Motor neuron (in vitro differentiated cells): ENCODE data around the gene TYMS. TPM values are rescaled to one million over a fixed set of nuclear protein-coding genes. Genes with fewer than 3 reads are reported as not detected.
A peak's percentile ranks its signal among the peaks of the same experiment; 100 is the strongest.

Source experiments
- ATAC-seq, 8 experiments: fragments of 200-7000 bp; cut with Tn5 transposase; replicated peaks in 6 of 8; 2 replicates each; pipeline ENCODE4 v1.8.0; 2021; ENCODE audit warnings: mild to moderate bottlenecking in 8 of 8, moderate library complexity in 8 of 8
- H3K27ac ChIP-seq, 2 donors: fragments of 250-450 bp; sonication (Bioruptor Pico); 2 replicates each; pipeline ENCODE4 v1.9.0; 2021; ENCODE audit warnings: antibody characterized with exemption in 2 of 2, mild to moderate bottlenecking in 2 of 2, moderate library complexity in 1 of 2
- H3K4me1 ChIP-seq, 2 donors: fragments of 250-450 bp; sonication (Bioruptor Pico); replicated peaks in 1 of 2; 2 replicates each; pipeline ENCODE4 v1.6.1; 2021; ENCODE audit warnings: antibody characterized with exemption in 2 of 2, mild to moderate bottlenecking in 2 of 2, moderate library complexity in 1 of 2
- H3K4me3 ChIP-seq, 5 donors: fragments of 250-450 bp; sonication (Bioruptor Pico); 2 replicates each; pipeline ENCODE4 v1.9.0; 2021; ENCODE audit warnings: antibody characterized with exemption in 5 of 5, mild to moderate bottlenecking in 5 of 5, moderate library complexity in 4 of 5
- WGBS, 10 experiments: fragments of 450-650 bp; shearing (Covaris generic); methylation state at CpG; one replicate each; pipeline ENCODE4 v1.0.0; 2022; 5-methylcytosine and 5-hydroxymethylcytosine counted together
- in situ Hi-C, 9 experiments: fragments of 400-800 bp; cut with MboI; loops; one replicate each; pipeline ENCODE4 v1.15.0; 2021; ENCODE audit warnings: low sequenced_read_pairs in 9 of 9, low pct_unique_long_range_greater_than_20kb in 2 of 9; ENCODE audit not compliant: unreplicated experiment in 9 of 9
- total RNA-seq, 8 experiments: library from RNA; unstranded; fragments of 300-600 nt; gene quantifications; 2 replicates each; pipeline versions ENCODE4 v1.2.3 to v1.2.4, GENCODE V29; 2022

The TYMS gene
- total RNA-seq, 8 experiments from 2014 or later = 6.5 to 127 (median 14.7) TPM

DNA sequence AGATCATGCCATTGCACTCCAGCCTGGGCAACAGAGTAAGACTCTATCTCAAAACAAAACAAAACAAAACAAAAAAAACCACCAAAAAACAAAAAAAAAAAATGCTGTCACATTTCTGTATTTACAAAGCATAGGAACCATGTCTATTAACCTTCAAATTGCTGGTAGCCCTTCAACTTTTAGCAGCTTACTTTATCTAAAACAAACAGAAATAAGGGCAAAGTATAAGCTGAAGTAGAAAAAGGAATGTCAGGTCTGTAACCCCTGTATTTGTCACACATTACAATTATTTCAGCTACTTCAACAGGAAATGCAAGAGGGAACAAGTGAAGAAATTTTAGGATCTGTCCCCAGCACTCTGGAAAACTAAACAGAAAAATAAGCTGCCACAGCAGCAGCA, 25.4 kb downstream of the TYMS start:
- in situ Hi-C loops = no loop called here

DNA sequence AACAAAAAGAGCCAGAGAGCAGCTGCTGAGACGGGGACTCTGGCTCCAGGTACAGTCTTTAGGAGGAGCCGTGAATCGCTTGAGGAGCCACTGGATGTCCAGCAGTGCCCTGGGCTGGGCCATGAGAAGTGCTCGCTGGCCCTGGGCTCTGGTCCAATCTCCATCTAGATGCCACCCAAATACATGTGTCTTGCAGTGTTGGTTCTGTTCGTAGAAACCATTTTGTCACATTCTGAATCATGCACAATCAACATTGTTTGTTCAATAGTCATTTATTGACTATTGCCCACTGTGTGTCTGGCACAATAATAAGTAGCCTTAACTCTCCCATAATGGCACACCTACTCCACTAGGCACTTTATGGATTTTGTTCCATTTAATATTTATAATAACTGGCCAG, 26.1 kb downstream of the TYMS start:
- H3K27ac ChIP-seq = no peak overlapping the region
- H3K4me1 ChIP-seq = no peaks in the 10 kb centered on the region
- in situ Hi-C loops = no loop called here
- no peak for ATAC-seq
- H3K4me3 ChIP-seq = no peak overlapping the region
- 33 to 100% (median 87%) methylated on average over 1 to 2 of the region's 5 CpGs; no CpG with 5 or more reads in 6 of the 10 experiments for WGBS, 10 experiments

More for the DNA sequence above, 25.4 kb downstream of the TYMS start:
- ATAC-seq = no peak
- H3K27ac ChIP-seq = no peak overlapping the region
- H3K4me3 ChIP-seq = no peak overlapping the region
- no peaks in the 10 kb centered on the region for H3K4me1 ChIP-seq

DNA sequence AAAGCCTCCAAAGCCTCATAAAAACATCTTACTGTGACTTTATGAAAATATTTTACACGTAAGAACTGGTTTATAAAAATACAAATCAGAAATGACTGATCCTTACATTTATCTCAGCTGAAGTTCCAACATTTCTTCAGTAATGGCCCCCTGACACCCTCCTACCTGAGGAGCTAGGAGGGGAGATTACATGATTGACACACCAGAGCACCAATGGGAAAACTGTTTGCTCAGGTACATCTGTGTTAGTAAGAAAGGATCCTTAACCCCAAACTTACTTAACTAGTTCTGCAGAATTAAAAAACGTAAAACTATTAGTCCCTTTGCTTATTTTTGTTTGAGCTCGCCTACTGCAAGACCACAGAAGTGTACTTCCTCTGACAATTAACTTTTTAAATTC, 28.0 kb downstream of the TYMS start:
- 91 to 100% (median 100%) methylated on average over 1 to 3 of the region's 3 CpGs for WGBS, 10 experiments
- Histone ChIP-seq H3K27ac (no peak overlapping the region), H3K4me1 (no peaks in the 10 kb centered on the region), H3K4me3 (no peak overlapping the region)
- ATAC-seq = no peak
- in situ Hi-C loops = no loop called here

DNA sequence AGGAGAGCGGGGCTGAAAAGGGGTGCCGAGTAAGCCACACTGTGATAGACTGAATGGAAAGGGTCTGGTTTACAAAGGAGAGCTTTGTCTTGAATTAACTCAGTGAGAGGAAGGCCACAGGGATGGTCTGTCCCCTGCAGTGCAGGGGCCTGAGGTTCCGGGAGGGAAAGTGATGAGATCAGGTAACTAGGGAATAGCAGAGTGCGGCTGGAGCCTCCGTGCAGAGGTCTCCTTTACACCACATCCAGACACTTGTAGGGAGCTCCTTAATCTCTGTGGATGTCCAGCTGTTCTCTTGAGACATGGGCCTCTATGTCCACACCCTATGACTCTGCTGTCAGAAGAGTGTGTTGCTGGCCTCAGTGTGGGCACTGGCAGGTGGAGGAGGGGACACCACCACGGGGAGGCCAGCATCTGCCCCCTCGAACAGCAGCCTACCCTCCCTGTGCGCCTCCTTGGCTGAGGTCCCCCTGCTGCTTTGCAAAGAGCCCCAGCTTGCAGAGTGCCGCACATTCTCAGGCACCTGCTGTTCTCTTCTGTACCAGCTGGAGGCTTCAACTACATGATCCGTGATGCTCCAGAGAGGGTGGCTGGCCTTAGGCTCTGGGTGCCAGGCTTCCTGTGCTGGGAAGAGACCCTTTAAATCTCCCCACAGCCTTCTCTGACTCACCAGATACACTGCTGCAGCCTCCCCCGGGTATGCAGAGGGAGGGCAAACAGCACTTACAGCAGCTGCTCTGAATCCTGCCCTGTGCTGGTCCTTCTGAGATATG, 29.1 kb downstream of the TYMS start:
- WGBS, 10 experiments = 47 to 100% (median 72%) methylated on average over 1 to 7 of the region's 11 CpGs; no CpG with 5 or more reads in 1 of the 10 experiments
- Histone ChIP-seq H3K4me1 (no peaks in the 10 kb centered on the region), H3K27ac (no peak overlapping the region), H3K4me3 (no peak overlapping the region)
- in situ Hi-C loops = no loop called here
- ATAC-seq = peak in 5 of 8 experiments; percentile 32 to 69 (median 38)

DNA sequence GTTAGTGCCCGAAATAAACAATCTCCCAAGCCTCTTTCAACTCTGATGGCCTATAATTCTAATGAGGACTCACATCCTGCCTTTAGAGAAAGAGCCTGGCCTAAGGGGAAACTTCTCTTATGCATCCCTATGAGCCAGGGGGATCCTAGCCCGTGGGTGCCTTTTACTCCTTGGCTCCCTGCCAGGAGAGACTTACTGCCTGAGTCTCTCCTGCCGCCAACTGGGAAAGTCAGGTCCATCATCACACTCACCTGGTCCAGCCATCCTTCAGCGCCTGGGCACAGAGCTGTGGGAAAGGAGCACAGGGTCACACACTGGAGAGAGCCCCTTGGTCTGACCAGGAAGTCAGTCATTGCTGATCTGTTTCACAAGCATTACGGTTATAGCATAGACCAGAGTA, 30.9 kb downstream of the TYMS start:
- in situ Hi-C loops = no loop called here
- 70 to 100% (median 86%) methylated on average over 1 to 3 of the region's 5 CpGs; no CpG with 5 or more reads in 4 of the 10 experiments for WGBS, 10 experiments
- Histone ChIP-seq H3K4me3 (no peak overlapping the region), H3K4me1 (no peaks in the 10 kb centered on the region), H3K27ac (no peak overlapping the region)
- no peak for ATAC-seq

DNA sequence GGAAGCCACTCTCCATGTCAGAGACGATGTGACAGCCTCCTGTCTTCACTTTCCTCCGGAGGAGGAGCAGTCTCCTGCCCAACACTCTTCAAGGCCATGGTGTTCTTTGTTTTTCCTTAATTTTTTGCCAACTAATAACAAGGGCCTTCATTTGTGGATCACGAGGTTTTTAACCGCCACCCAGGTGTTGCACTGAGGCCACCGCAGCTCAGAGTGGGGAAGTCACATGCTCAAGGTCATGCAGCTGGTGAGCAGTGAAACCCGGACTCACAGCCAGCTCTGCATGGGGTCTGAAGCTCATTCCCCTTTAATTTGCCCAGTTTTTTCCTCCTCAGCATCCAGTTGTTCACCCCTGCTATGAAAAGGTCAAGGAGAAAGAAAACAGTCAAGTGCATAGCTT, 35.4 kb downstream of the TYMS start:
- 78 to 100% (median 93%) methylated on average over 1 to 5 of the region's 6 CpGs for WGBS, 10 experiments
- H3K27ac ChIP-seq = no peak overlapping the region
- H3K4me1 ChIP-seq = no peaks in the 10 kb centered on the region
- no peak for ATAC-seq
- in situ Hi-C loops = no loop called here
- H3K4me3 ChIP-seq = no peak overlapping the region

DNA sequence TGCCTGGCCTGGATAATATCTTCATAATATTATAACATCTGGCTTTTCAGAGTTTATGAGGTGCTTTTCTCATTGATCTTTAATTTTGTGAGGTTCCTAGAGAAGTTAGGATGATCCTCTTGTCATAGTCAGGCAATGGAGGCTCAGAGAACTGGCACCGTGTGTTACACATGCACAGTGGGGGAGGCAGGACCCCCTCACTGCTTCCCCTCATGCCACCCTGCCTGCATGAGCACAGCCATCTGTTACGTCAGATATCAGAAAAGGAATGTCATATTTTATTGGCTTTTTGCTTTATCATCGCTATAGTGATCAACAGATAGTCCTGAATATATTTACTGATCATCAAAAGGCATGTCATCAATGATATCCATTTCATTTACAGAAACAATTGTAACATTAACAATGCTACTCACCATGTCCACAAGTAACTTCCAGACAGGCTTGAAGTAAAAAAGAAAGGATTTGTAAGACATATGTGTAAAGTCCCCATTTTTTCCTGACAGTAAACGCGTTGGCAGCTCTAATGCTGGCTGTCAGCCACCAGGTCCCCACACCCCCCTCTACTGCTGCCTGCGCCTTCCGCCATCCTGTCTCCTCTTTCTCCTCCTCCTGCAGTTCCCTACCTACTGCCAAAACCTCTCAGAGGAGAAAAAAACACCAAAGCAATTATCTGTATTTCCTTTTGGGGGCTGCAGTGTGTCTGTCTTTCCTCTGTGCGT, 36.2 kb downstream of the TYMS start:
- Histone ChIP-seq H3K4me1 (no peaks in the 10 kb centered on the region), H3K4me3 (no peak overlapping the region), H3K27ac (no peak overlapping the region)
- 67 to 100% (median 74%) methylated on average over 2 to 7 of the region's 8 CpGs; no CpG with 5 or more reads in 2 of the 10 experiments for WGBS, 10 experiments
- ATAC-seq = no peak
- in situ Hi-C loops = no loop called here

DNA sequence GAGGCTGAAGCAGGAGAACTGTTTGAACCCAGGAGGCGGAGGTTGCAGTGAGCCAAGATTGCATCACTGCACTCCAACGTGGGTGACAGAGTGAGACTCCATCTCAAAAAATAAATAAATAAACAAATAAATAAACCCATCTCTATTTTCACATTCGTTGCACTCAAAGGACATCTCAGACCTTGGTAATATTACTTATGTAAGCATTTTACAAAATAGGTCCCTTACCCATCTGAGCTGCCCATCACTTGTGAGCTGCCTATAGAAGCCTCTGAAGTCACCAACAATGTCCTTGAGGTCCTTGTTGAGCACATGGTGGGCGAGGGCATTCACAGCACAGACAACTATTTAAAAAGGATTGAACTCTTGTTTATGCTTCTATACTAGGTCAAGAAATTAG, 39.6 kb downstream of the TYMS start:
- in situ Hi-C loops = no loop called here
- ATAC-seq = no peak
- Histone ChIP-seq H3K4me1 (no peaks in the 10 kb centered on the region), H3K4me3 (no peak overlapping the region), H3K27ac (no peak overlapping the region)
- 80 to 100% (median 91%) methylated on average over 1 to 4 of the region's 4 CpGs; no CpG with 5 or more reads in 2 of the 10 experiments for WGBS, 10 experiments

DNA sequence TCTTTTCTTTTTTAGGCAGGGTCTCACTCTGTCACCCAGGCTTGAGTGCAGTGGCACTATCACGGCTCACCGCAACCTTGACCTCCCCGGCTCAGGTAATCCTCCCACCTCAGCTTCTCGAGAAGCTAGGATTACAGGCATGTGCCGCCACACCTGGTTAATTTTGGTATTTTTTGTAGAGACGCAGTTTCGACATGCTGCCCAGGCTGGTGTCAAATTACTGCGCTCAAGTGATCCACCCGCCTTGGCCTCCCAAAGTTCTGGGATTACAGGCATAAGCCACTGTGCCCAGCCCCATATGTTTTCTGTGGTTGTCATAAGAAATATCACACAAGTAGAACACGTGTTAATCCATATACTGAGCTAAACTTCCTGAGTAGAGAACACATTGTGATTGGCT, 40.3 kb downstream of the TYMS start:
- H3K27ac ChIP-seq = no peak overlapping the region
- in situ Hi-C loops = no loop called here
- no peak overlapping the region for H3K4me3 ChIP-seq
- peak in 2 of 8 experiments; percentile 59 to 80 for ATAC-seq
- H3K4me1 ChIP-seq = no peaks in the 10 kb centered on the region
- 27 to 96% (median 84%) methylated on average over 3 to 9 of the region's 10 CpGs; no CpG with 5 or more reads in 4 of the 10 experiments for WGBS, 10 experiments

DNA sequence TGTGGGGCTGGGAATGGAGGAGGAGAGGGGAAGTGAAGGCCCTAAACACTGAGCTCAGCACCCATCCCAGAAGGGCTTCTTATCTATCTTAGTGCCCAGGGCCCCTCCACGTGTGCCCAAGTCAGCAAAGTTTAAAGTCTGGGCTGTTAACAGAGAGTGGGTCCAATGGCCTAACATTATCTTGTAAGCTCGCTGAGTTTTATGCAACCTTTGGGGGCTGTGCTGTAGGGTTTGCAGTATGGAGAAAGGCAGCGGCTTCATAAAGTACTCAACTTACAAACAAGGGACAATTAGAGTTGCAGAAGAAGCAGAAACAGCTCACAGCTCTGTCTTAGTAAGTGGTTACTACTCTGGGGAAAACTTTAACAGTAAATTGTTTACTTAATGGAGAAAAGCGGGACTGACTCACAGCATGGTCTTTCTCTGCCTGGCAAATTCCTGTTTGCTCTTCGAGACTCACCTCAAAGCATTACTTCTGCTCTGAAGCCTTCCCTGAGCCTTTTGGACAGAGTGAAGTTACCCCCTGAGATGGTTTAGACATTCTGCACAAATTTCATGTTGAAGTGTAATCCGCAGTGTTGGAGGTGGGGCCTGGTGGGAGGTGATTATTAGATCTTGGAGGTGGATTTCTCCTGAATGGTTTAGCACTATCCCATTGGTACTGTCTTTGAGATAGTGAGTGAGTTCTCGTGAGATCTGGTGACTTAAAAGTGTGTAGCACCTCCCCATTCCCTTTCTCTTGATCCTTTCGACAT, 45.9 kb downstream of the TYMS start:
- Histone ChIP-seq H3K27ac (no peak overlapping the region), H3K4me3 (no peak overlapping the region), H3K4me1 (no peaks in the 10 kb centered on the region)
- in situ Hi-C loops = no loop called here
- ATAC-seq = peak in 1 of 8 experiments; percentile 5
- WGBS, 10 experiments = 47 to 100% (median 82%) methylated on average over 1 to 5 of the region's 8 CpGs; no CpG with 5 or more reads in 2 of the 10 experiments

DNA sequence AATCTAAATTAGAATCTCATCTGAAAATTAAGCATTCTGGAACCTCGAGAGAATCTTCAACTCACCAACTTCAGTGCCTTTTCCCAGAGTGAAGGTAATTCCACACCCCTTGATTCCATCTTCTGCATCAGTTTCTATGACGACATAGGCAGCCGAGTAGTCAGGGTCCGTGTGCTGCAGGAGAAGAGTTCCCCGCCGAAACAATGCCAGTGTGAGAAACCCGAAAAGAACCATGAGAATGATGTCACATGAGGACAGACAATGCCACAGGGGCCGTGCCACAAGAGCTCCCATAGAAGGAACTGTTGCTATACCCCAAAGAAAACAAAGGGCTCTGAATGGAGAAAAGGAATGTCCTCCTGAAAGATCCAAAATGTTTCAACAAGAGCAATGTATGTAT, 49.0 kb downstream of the TYMS start:
- H3K27ac ChIP-seq = no peak overlapping the region
- peak in 5 of 8 experiments; percentile 40 to 81 (median 68) for ATAC-seq
- WGBS, 10 experiments = 49 to 99% (median 70%) methylated on average over 2 to 8 of the region's 8 CpGs; no CpG with 5 or more reads in 2 of the 10 experiments
- no peak overlapping the region for H3K4me3 ChIP-seq
- in situ Hi-C loops = no loop called here
- peaks cover 0 to 2% of the 10 kb centered on the region in 2 donors for H3K4me1 ChIP-seq

DNA sequence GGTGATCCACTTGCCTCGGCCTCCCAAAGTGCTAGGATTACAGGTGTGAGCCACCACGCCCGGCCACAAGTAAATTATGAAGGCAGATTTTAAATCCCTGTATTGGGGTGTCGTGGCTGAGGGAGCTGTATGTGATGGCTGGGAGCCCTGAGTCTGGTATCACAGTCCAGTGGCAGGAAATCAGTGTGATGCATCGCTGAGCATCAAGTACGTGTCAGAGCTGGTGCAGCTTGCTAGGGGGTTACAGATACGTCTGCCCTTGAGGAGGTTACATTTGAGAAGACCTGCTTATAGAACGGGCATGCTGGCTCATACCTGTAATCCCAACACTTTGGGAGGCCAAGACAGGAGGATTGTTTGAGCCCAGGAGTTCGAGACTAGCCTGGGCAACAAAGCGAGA, 50.6 kb downstream of the TYMS start:
- in situ Hi-C loops = no loop called here
- 94 to 100% (median 100%) methylated on average over 1 to 9 of the region's 10 CpGs; no CpG with 5 or more reads in 3 of the 10 experiments for WGBS, 10 experiments
- H3K4me3 ChIP-seq = no peak overlapping the region
- no peak for ATAC-seq
- H3K27ac ChIP-seq = no peak overlapping the region
- peaks cover 0 to 2% of the 10 kb centered on the region in 2 donors for H3K4me1 ChIP-seq

DNA sequence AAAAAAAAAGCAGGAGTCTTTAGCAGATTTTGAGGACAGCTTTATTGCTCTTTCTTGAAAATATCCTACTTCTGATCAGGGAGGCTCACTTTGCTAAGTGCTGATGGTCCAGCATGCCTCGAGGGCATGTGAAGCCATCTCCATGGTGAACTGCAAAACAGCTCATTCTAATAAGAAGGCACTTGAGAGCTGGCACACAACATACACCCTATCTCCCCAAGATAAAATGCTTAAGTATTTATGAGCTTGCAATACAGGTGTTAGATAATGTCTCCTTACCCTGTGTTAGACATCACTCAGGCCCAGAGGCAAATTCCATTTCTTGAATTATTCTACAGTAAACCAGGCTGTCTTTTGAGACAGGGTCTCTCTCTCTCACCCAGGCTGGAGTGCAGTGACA, 52.3 kb downstream of the TYMS start:
- H3K4me3 ChIP-seq = no peak overlapping the region
- in situ Hi-C loops = no loop called here
- H3K4me1 ChIP-seq = peaks cover 0 to 2% of the 10 kb centered on the region in 2 donors
- WGBS, 10 experiments = 80 to 100% (median 92%) methylated on average over 1 of the region's 1 CpG; no CpG with 5 or more reads in 6 of the 10 experiments
- H3K27ac ChIP-seq = no peak overlapping the region
- ATAC-seq = peak in 1 of 8 experiments; percentile 23
